HepG2 (cell line): ENCODE results near the gene MCF2L.

Source experiments
- DR1 ChIP-seq: sonication (generic); formaldehyde crosslinking; IDR thresholded peaks from 2 replicates; pipeline ENCODE4 v1.8.0; 2021; ENCODE audit warnings: mild to moderate bottlenecking, missing genetic modification reagents, inconsistent platforms
- FOXM1 ChIP-seq: sonication (generic); formaldehyde crosslinking; IDR thresholded peaks from 2 replicates; pipeline ENCODE4 v1.5.0; 2020; ENCODE audit warnings: missing genetic modification reagents
- HOXA7 ChIP-seq: sonication (generic); formaldehyde crosslinking; IDR thresholded peaks from 2 replicates; pipeline ENCODE4 v1.8.1; 2022; ENCODE audit warnings: mild to moderate bottlenecking, missing genetic modification reagents, moderate library complexity
- NRL ChIP-seq: sonication (generic); formaldehyde crosslinking; IDR thresholded peaks from 2 replicates; pipeline ENCODE4 v1.5.0; 2020; ENCODE audit warnings: missing genetic modification reagents, mild to moderate bottlenecking, moderate library complexity, borderline replicate concordance
- POLR2A ChIP-seq, 2 experiments: IDR thresholded peaks; 2 replicates each; pipeline ENCODE4 v1.6.1; 2011; ENCODE audit warnings: low read depth in 2 of 2, low read length in 2 of 2, mild to moderate bottlenecking in 1 of 2, moderate library complexity in 1 of 2; ENCODE audit not compliant: insufficient read depth in 1 of 2
- SUZ12 ChIP-seq: fragments of 150-350 bp; IDR thresholded peaks from 2 replicates; pipeline ENCODE4 v1.6.1; 2014; ENCODE audit warnings: low read depth, low read length
- ZNF24 ChIP-seq: fragments of 450-650 bp; IDR thresholded peaks from 2 replicates; pipeline ENCODE4 v1.6.1; 2017; ENCODE audit warnings: antibody characterized with exemption, mild to moderate bottlenecking
- ZNF280B ChIP-seq: sonication (generic); formaldehyde crosslinking; IDR thresholded peaks from 2 replicates; pipeline ENCODE4 v1.5.0; 2020; ENCODE audit warnings: missing genetic modification reagents, mild to moderate bottlenecking, borderline replicate concordance
- ZNF546 ChIP-seq: sonication (generic); formaldehyde crosslinking; conservative IDR thresholded peaks from 2 replicates; pipeline ENCODE4 v1.8.1; 2023; ENCODE audit warnings: mild to moderate bottlenecking, missing genetic modification reagents

- TF ChIP-seq NRL (CRISPR knock-in tag) (no peak), ZNF280B (no peak), HOXA7 (CRISPR knock-in tag) (no peak), SUZ12 (no peak), FOXM1 (CRISPR knock-in tag) (no peak), ZNF24 (no peak), DR1 (CRISPR knock-in tag) (no peak), ZNF546 (no peak), POLR2A (IDR thresholded peaks at IDR 0.05; ENCODE audit: insufficient read depth in 1 of 2, low read depth in 2 of 2, low read length in 2 of 2) (no peak)
Observed at GRCh38 chr13:113066142-113066455, 97.1 kb downstream of the MCF2L start.
